Breast epithelium (tissue), 4 donors: ENCODE data around the gene CLDN9. TPM values are rescaled to one million over a fixed set of nuclear protein-coding genes. Genes with fewer than 3 reads are reported as not detected.
A peak's percentile ranks its signal among the peaks of the same experiment; 100 is the strongest.

ENCODE experiments used
- DNase-seq, 2 donors: peaks; one replicate each; pipeline ENCODE4 v3.0.0-alpha.2; 2019; ENCODE audit warnings: low spot score in 2 of 2
- H3K27ac ChIP-seq, 2 donors: fragments of 200-600 bp; sonication (generic) in 1 of 2; one replicate each; pipeline ENCODE4 v1.5.1; 2016 to 2019; ENCODE audit warnings: mild to moderate bottlenecking in 1 of 2
- H3K27me3 ChIP-seq, 2 donors: fragments of 200-600 bp; sonication (generic) in 1 of 2; one replicate each; pipeline versions ENCODE4 v1.5.1 to v1.6.0; 2017 to 2019; ENCODE audit warnings: control low read depth in 1 of 2, mild to moderate bottlenecking in 1 of 2
- H3K36me3 ChIP-seq: fragments of 200-600 bp; one replicate; pipeline ENCODE4 v1.5.1; 2019
- H3K4me1 ChIP-seq, 2 donors: fragments of 200-600 bp; sonication (generic); one replicate each; pipeline ENCODE4 v1.5.1; 2016 to 2019; ENCODE audit warnings: control low read depth in 1 of 2
- H3K4me3 ChIP-seq, 3 donors: fragments of 200-600 bp; sonication (generic); 1 replicate in 2 of 3; 2 replicates in 1 of 3; pipeline ENCODE4 v1.5.1; 2016 to 2019; ENCODE audit warnings: mild to moderate bottlenecking in 3 of 3, moderate library complexity in 2 of 3
- H3K9me3 ChIP-seq, 2 donors: fragments of 200-600 bp; sonication (generic) in 1 of 2; one replicate each; pipeline ENCODE4 v1.5.1; 2016 to 2019; ENCODE audit warnings: control low read depth in 1 of 2
- POLR2A ChIP-seq: fragments of 450-650 bp; IDR thresholded peaks from one replicate; pipeline ENCODE4 v1.6.1; 2016; ENCODE audit warnings: antibody characterized with exemption, mild to moderate bottlenecking, moderate library complexity
- POLR2AphosphoS5 ChIP-seq, 3 donors: sonication (generic); formaldehyde crosslinking; IDR thresholded peaks; one replicate each; pipeline ENCODE4 v1.6.1; 2017; ENCODE audit warnings: antibody characterized with exemption in 3 of 3
- intact Hi-C: fragments of 100-400 bp; cut with DNase I; formaldehyde crosslinking; loops from one replicate; pipeline ENCODE4 v1.15.1; 2023; ENCODE audit warnings: low total_unique reads
- total RNA-seq, 3 donors: library from RNA; depleted of rRNA; stranded (reverse); fragments of >200 nt; gene quantifications; one replicate each; pipeline ENCODE4 v1.1.0, GENCODE V29; 2016
- TF ChIP-seq, protein P1 (sequence below), 3 donors: fragments of 450-650 bp; IDR thresholded peaks; one replicate each; pipeline ENCODE4 v1.5.1; 2016 to 2017; ENCODE audit warnings: antibody characterized with exemption in 3 of 3, mild to moderate bottlenecking in 3 of 3, moderate library complexity in 3 of 3

Gene CLDN9
- total RNA-seq, 3 donors from 2014 or later: 0.15 TPM; not detected in 2

DNA sequence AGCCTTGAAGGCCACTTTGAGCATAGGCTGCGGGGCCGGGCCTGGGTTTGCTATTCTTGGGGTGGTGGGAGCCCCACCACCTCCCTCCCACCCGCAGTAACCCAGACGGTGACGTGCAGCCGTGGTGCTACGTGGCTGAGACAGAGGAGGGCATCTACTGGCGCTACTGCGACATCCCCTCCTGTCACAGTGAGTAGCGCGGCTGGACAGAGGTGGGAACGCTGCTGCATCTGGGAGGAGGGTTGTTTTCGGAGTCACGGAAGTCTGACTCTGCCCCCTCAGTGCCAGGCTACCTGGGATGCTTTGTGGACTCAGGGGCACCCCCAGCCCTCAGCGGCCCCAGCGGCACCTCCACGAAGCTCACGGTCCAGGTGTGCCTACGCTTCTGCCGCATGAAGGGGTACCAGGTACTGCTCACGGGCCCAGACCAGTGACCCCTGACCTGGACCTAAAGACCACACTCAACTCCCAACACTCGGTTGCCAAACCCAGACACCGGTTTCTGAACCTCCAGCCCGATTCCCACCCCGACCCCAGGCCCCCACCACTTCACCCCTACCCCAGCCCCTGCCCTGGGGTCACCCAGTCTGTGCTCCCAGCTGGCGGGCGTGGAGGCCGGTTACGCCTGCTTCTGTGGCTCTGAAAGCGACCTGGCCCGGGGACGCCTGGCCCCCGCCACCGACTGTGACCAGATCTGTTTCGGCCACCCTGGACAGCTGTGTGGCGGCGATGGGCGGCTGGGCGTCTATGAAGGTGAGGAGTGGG is 46.5 kb upstream of the CLDN9 start:
- peaks cover 29 to 64% of the 10 kb centered on the region in 2 donors for H3K27me3 ChIP-seq
- H3K4me3 ChIP-seq: peak overlapping the region in 2 of 3 donors; percentile 33 to 56
- intact Hi-C loops: no loop called here
- H3K27ac ChIP-seq: no peak overlapping the region
- TF ChIP-seq POLR2AphosphoS5 (IDR thresholded peaks at IDR 0.05) (no peak), POLR2A (no peak)
- TF ChIP-seq, protein P1, sequence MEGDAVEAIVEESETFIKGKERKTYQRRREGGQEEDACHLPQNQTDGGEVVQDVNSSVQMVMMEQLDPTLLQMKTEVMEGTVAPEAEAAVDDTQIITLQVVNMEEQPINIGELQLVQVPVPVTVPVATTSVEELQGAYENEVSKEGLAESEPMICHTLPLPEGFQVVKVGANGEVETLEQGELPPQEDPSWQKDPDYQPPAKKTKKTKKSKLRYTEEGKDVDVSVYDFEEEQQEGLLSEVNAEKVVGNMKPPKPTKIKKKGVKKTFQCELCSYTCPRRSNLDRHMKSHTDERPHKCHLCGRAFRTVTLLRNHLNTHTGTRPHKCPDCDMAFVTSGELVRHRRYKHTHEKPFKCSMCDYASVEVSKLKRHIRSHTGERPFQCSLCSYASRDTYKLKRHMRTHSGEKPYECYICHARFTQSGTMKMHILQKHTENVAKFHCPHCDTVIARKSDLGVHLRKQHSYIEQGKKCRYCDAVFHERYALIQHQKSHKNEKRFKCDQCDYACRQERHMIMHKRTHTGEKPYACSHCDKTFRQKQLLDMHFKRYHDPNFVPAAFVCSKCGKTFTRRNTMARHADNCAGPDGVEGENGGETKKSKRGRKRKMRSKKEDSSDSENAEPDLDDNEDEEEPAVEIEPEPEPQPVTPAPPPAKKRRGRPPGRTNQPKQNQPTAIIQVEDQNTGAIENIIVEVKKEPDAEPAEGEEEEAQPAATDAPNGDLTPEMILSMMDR (IDR thresholded peaks at IDR 0.05): no peak
- no peak for DNase-seq
- peaks cover 18 to 28% of the 10 kb centered on the region in 2 donors for H3K4me1 ChIP-seq
- no peaks in the 10 kb centered on the region for H3K9me3 ChIP-seq
- H3K36me3 ChIP-seq: no peaks in the 10 kb centered on the region

DNA sequence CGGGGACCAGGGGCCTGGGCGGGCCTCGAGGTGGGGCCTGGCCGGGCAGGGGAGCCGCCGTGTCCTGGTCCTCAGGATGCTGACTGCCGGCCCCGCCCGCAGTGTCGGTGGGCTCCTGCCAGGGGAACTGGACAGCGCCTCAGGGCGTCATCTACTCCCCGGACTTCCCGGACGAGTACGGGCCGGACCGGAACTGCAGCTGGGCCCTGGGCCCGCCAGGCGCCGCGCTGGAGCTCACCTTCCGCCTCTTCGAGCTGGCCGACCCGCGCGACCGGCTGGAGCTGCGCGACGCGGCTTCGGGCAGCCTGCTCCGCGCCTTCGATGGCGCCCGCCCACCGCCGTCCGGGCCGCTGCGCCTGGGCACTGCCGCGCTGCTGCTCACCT is 45.9 kb upstream of the CLDN9 start:
- Histone ChIP-seq H3K9me3 (no peaks in the 10 kb centered on the region), H3K4me1 (peaks cover 18 to 28% of the 10 kb centered on the region in 2 donors), H3K4me3 (peak overlapping the region in 2 of 3 donors; percentile 33 to 56), H3K36me3 (no peaks in the 10 kb centered on the region), H3K27me3 (peaks cover 29 to 63% of the 10 kb centered on the region in 2 donors), H3K27ac (no peak overlapping the region)
- TF ChIP-seq, protein P1 (IDR thresholded peaks at IDR 0.05): no peak
- no peak for TF ChIP-seq POLR2A
- no peak for TF ChIP-seq POLR2AphosphoS5 (IDR thresholded peaks at IDR 0.05)
- intact Hi-C loops: no loop called here
- DNase-seq: no peak

- peak overlapping the region in 2 of 3 donors; percentile 33 to 56 for H3K4me3 ChIP-seq
- peaks cover 18 to 28% of the 10 kb centered on the region in 2 donors for H3K4me1 ChIP-seq
- intact Hi-C loops: no loop called here
- DNase-seq: no peak
- H3K27me3 ChIP-seq: peaks cover 29 to 59% of the 10 kb centered on the region in 2 donors
- TF ChIP-seq POLR2AphosphoS5 (IDR thresholded peaks at IDR 0.05) (no peak), POLR2A (no peak)
- TF ChIP-seq, protein P1 (IDR thresholded peaks at IDR 0.05): no peak
- H3K9me3 ChIP-seq: no peaks in the 10 kb centered on the region
- H3K27ac ChIP-seq: no peak overlapping the region
- H3K36me3 ChIP-seq: no peaks in the 10 kb centered on the region
These were observed 45.5 kb upstream of the CLDN9 start for GRCh38 chr16:2967211-2967631.

- Histone ChIP-seq H3K36me3 (no peaks in the 10 kb centered on the region), H3K27me3 (peaks cover 29 to 54% of the 10 kb centered on the region in 2 donors), H3K27ac (no peak overlapping the region), H3K4me3 (no peak overlapping the region), H3K4me1 (peaks cover 18 to 28% of the 10 kb centered on the region in 2 donors), H3K9me3 (no peaks in the 10 kb centered on the region)
- no peak for DNase-seq
- intact Hi-C loops: no loop called here
- TF ChIP-seq POLR2AphosphoS5 (IDR thresholded peaks at IDR 0.05) (no peak), POLR2A (no peak)
- TF ChIP-seq, protein P1 (IDR thresholded peaks at IDR 0.05): no peak
These were observed 45.0 kb upstream of the CLDN9 start for GRCh38 chr16:2967721-2968161.

DNA sequence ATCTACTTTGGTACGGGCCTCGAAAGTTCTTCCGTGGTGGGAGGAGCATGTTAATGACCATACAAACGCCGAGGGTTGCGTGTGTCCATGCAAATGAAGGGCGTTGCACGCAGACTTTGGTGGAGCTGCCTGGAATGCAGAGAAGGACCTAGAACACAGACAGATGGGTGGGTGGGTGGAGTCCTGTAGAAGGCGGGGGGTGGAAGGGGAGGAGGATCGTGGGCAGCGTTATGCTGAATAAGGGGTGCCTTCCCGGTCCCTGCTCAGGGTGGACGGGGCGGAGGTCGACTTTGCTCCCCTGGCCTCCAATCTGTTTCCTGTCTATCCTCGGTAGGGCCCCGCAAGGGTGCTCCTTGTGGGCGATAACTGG is 44.4 kb upstream of the CLDN9 start:
- Histone ChIP-seq H3K36me3 (no peaks in the 10 kb centered on the region), H3K4me1 (peaks cover 18 to 26% of the 10 kb centered on the region in 2 donors), H3K4me3 (peak overlapping the region; percentile 64 to 86 (median 73)), H3K27me3 (peaks cover 25 to 47% of the 10 kb centered on the region in 2 donors), H3K9me3 (no peaks in the 10 kb centered on the region), H3K27ac (no peak overlapping the region)
- TF ChIP-seq POLR2AphosphoS5 (IDR thresholded peaks at IDR 0.05) (no peak), POLR2A (no peak)
- TF ChIP-seq, protein P1 (IDR thresholded peaks at IDR 0.05): no peak
- DNase-seq: no peak
- intact Hi-C loops: no loop called here
